Mucosa of gallbladder (tissue), 1 donor: ENCODE measurements around the gene POF1B. TPM values are rescaled to one million over a fixed set of nuclear protein-coding genes. Genes with fewer than 3 reads are reported as not detected.

Experiments
- DNase-seq: peaks from one replicate; pipeline ENCODE4 v3.0.0-alpha.2; 2020; ENCODE audit warnings: low spot score
- total RNA-seq: library from RNA; stranded (reverse); gene quantifications from one replicate; pipeline ENCODE4 v1.2.1, GENCODE V29; 2021
- donor health status: DM: no; HTN: no; CAD: no.

POF1B gene
- total RNA-seq, 1 donor from 2014 or later: 34.4 TPM

- DNase-seq: peak; percentile 14
These were observed 135.6 kb downstream of the POF1B start, which contains the start of the genes SATL1 and ZNF711 for GRCh38 chrX:85243761-85244449. Gene SATL1, minus strand, starts transcription at chrX:85243779. Its CDS starts 134,811 bp downstream, at chrX:85108968. Gene ZNF711, plus strand, starts transcription at chrX:85243991. Its CDS starts 3,582 bp downstream, at chrX:85247573.

GRCh38 chrX:85243155-85243554 is 136.3 kb downstream of the POF1B start:
- DNase-seq: no peak

Other genes starting within 250 kb of the POF1B start
- gene SATL1, start 135.9 kb downstream of the POF1B start, total RNA-seq: 0.06 TPM
- gene ZNF711, start 135.7 kb downstream of the POF1B start, total RNA-seq: 2.6 TPM